HepG2 (cell line): Measurements from ENCODE around the gene SRC. TPM values are rescaled to one million over a fixed set of nuclear protein-coding genes. Genes with fewer than 3 reads are reported as not detected.

Experiments
- ATAD3A ChIP-seq: sonication (generic); formaldehyde crosslinking; IDR thresholded peaks from 2 replicates; pipeline ENCODE4 v1.4.0; 2020; ENCODE audit warnings: missing genetic modification reagents
- DBP ChIP-seq: sonication (generic); formaldehyde crosslinking; IDR thresholded peaks from 2 replicates; pipeline ENCODE4 v1.4.0; 2020; ENCODE audit warnings: missing genetic modification reagents; ENCODE audit errors: not compliant biosample characterization
- GTF2F1 ChIP-seq: fragments of 150-350 bp; IDR thresholded peaks from 2 replicates; pipeline ENCODE4 v1.6.1; 2014; ENCODE audit warnings: low read length
- IKZF1 ChIP-seq: fragments of 450-650 bp; IDR thresholded peaks from 2 replicates; pipeline ENCODE4 v1.7.1; 2016
- ISX ChIP-seq: sonication (generic); formaldehyde crosslinking; conservative IDR thresholded peaks from 2 replicates; pipeline ENCODE4 v1.5.0; 2020; ENCODE audit warnings: missing genetic modification reagents
- KLF11 ChIP-seq: IDR thresholded peaks from 2 replicates; pipeline ENCODE4 v1.6.1; 2016; ENCODE audit warnings: missing compliant biosample characterization
- KLF12 ChIP-seq: sonication (generic); formaldehyde crosslinking; IDR thresholded peaks from 2 replicates; pipeline ENCODE4 v1.4.0; 2020; ENCODE audit warnings: missing genetic modification reagents, borderline replicate concordance
- MBD4 ChIP-seq: IDR thresholded peaks from 2 replicates; pipeline ENCODE4 v1.6.1; 2012; ENCODE audit warnings: low read length, inconsistent platforms, borderline replicate concordance
- NCOR1 ChIP-seq: fragments of 200-600 bp; sonication (generic); IDR thresholded peaks from 2 replicates; pipeline ENCODE4 v1.7.0; 2017; ENCODE audit warnings: antibody characterized with exemption, low read length, borderline replicate concordance
- NFE2L1 ChIP-seq: sonication (generic); formaldehyde crosslinking; IDR thresholded peaks from 2 replicates; pipeline ENCODE4 v1.4.0; 2020; ENCODE audit warnings: missing genetic modification reagents, mild to moderate bottlenecking, borderline replicate concordance
- PLRG1 ChIP-seq: fragments of 450-650 bp; conservative IDR thresholded peaks from 2 replicates; pipeline ENCODE4 v1.6.1; 2016
- RNF219 ChIP-seq: sonication (generic); formaldehyde crosslinking; IDR thresholded peaks from 2 replicates; pipeline ENCODE4 v1.5.0; 2020; ENCODE audit warnings: mild to moderate bottlenecking, missing genetic modification reagents
- TFAP4 ChIP-seq: sonication (generic); IDR thresholded peaks from 2 replicates; pipeline ENCODE4 v1.6.1; 2016; ENCODE audit warnings: low read depth, borderline replicate concordance
- WIZ ChIP-seq: sonication (generic); formaldehyde crosslinking; IDR thresholded peaks from 2 replicates; pipeline ENCODE4 v1.5.1; 2020; ENCODE audit warnings: mild to moderate bottlenecking, missing genetic modification reagents
- ZFP1 ChIP-seq: IDR thresholded peaks from 2 replicates; pipeline ENCODE4 v1.6.1; 2016
- ZFX ChIP-seq: sonication (generic); formaldehyde crosslinking; IDR thresholded peaks from 2 replicates; pipeline ENCODE4 v1.4.0; 2020; ENCODE audit warnings: mild to moderate bottlenecking, low read depth, missing genetic modification reagents, moderate library complexity
- ZNF235 ChIP-seq: sonication (generic); formaldehyde crosslinking; IDR thresholded peaks from 2 replicates; pipeline ENCODE4 v1.8.1; 2023; ENCODE audit warnings: mild to moderate bottlenecking, missing genetic modification reagents, borderline replicate concordance
- ZNF281 ChIP-seq: sonication (generic); formaldehyde crosslinking; IDR thresholded peaks from 2 replicates; pipeline ENCODE4 v1.4.0; 2020; ENCODE audit warnings: missing genetic modification reagents, borderline replicate concordance
- ZNF382 ChIP-seq: sonication (generic); formaldehyde crosslinking; IDR thresholded peaks from 2 replicates; pipeline ENCODE4 v1.5.0; 2020; ENCODE audit warnings: missing genetic modification reagents, mild to moderate bottlenecking, borderline replicate concordance
- ZNF501 ChIP-seq: sonication (generic); formaldehyde crosslinking; IDR thresholded peaks from 2 replicates; pipeline ENCODE4 v1.5.1; 2020; ENCODE audit warnings: mild to moderate bottlenecking, moderate library complexity, missing genetic modification reagents
- ZNF704 ChIP-seq: sonication (generic); formaldehyde crosslinking; IDR thresholded peaks from 2 replicates; pipeline ENCODE4 v1.8.1; 2023; ENCODE audit warnings: mild to moderate bottlenecking, inconsistent platforms, moderate library complexity, missing genetic modification reagents, borderline replicate concordance
- ZNF713 ChIP-seq: sonication (generic); formaldehyde crosslinking; IDR thresholded peaks from 2 replicates; pipeline ENCODE4 v1.4.0; 2020; ENCODE audit warnings: mild to moderate bottlenecking, missing genetic modification reagents
- ZNF720 ChIP-seq: sonication (generic); formaldehyde crosslinking; IDR thresholded peaks from 2 replicates; pipeline ENCODE4 v1.4.0; 2020; ENCODE audit warnings: missing genetic modification reagents
- ZNF724P ChIP-seq: sonication (generic); formaldehyde crosslinking; IDR thresholded peaks from 2 replicates; pipeline ENCODE4 v1.8.0; 2022; ENCODE audit warnings: missing genetic modification reagents, borderline replicate concordance
- ZNF747 ChIP-seq: sonication (generic); formaldehyde crosslinking; IDR thresholded peaks from 2 replicates; pipeline ENCODE4 v1.8.1; 2023; ENCODE audit warnings: missing genetic modification reagents, mild to moderate bottlenecking, borderline replicate concordance
- polyA plus RNA-seq, 8 experiments: library from polyadenylated mRNA; depleted of rRNA in 3 of 8; stranded (reverse) in 7 of 8; unstranded in 1 of 8; fragments of >200 nt; fragmentation: Illumina TruSeq in 4 of 8; extraction: Trizol in 4 of 8; gene quantifications; 2 replicates each; pipeline versions ENCODE4 v1.2.1 to v1.2.3, GENCODE V29; 2011 to 2016; ENCODE audit warnings: low read depth in 4 of 8, missing spikeins in 1 of 8, mixed read lengths in 1 of 8; ENCODE audit not compliant: insufficient read depth in 1 of 8
- total RNA-seq, 5 experiments: library from RNA; depleted of rRNA; stranded (reverse); fragments of >200 nt; fragmentation: Illumina TruSeq; extraction: Trizol; gene quantifications; 2 replicates each; pipeline ENCODE4 v1.2.3, GENCODE V29; 2016; ENCODE audit warnings: low read depth in 1 of 5

Gene SRC
- total and polyA plus RNA-seq, 2 of the 13 experiments (the other 11 are each of a cell fraction or from before 2014, with no cell fraction given), result 54.7 to 192 TPM

- TF ChIP-seq ZFP1 (CRISPR knock-in tag) (no peak), ZNF704 (CRISPR knock-in tag) (no peak), IKZF1 (no peak), ZNF382 (CRISPR knock-in tag) (no peak), ZNF713 (CRISPR knock-in tag) (0 out of 2 replicates have a peak, but pooled peaks have one; percentile 41), GTF2F1 (no peak), ISX (CRISPR knock-in tag) (no peak), ATAD3A (CRISPR knock-in tag) (no peak), ZNF501 (CRISPR knock-in tag) (peak; percentile 60; the same call in 1 of the 2 replicates), TFAP4 (no peak), KLF12 (CRISPR knock-in tag) (no peak), ZNF720 (CRISPR knock-in tag) (no peak), ZNF747 (CRISPR knock-in tag) (no peak), NFE2L1 (peak; percentile 34; the same call in 1 of the 2 replicates), DBP (CRISPR knock-in tag) (no peak), ZNF281 (CRISPR knock-in tag) (0 out of 2 replicates have a peak, but pooled peaks have one; percentile 36), RNF219 (CRISPR knock-in tag) (no peak), WIZ (CRISPR knock-in tag) (peak; percentile 57; the same call in 1 of the 2 replicates), KLF11 (CRISPR knock-in tag) (no peak), NCOR1 (peak; percentile 77), ZFX (CRISPR knock-in tag) (peak; percentile 70), ZNF724P (CRISPR knock-in tag) (peak; percentile 31; the same call in 1 of the 2 replicates), PLRG1 (no peak), ZNF235 (CRISPR knock-in tag) (no peak), MBD4 (no peak)
These were observed 12.1 kb upstream of the SRC start (continued) for GRCh38 chr20:37333848-37334318.
